Stimulated activated CD8-positive, alpha-beta memory T cell treated with anti-CD3 and anti-CD28 coated beads, Interleukin-4, amount 100 ng/mL, for 48 hours (primary cell): Measurements from ENCODE around the gene PRRT1.
A peak's percentile ranks its signal among the peaks of the same experiment; 100 is the strongest.
"Not testable (repeated sequence)": the region's sequence is repeated elsewhere in the genome, so short reads cannot be mapped to it uniquely, and the experiment has no call there.

ENCODE experiments used
- DNase-seq: peaks from one replicate; pipeline ENCODE4 v3.0.0-alpha.2; 2020

The PRRT1 gene

DNA sequence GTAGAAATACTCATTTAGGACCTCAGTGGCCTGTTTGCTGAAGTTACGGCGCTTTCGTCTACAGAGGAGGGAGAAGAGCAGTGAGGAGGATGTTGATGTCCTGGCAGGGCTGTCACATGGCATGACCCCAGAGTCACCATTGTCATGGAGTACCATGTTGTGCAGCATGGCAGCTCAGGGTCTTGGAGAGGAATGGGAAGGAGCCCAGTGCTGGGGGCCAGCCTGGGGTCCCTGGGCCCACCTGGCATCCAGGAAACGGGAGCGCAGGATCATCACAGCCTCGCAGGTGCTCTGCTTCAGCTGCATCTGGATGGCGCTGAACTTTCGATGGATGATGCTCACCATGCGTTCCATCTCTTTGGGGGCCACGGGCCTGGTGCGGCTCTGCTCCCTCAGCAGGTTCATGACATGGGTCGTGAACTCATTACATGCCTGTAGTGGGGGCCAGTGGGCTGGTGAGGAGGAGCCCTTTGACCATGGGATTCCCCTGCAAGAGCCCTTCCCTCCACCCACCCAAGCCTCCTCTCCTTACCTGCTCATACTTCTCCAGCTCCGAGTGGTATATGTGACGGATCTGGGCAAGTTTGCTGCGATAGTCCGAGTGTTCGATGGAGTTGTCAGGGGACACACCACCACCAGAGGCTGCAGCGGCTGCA, 36.1 kb upstream of the PRRT1 start:
- not testable (repeated sequence) for DNase-seq

DNA sequence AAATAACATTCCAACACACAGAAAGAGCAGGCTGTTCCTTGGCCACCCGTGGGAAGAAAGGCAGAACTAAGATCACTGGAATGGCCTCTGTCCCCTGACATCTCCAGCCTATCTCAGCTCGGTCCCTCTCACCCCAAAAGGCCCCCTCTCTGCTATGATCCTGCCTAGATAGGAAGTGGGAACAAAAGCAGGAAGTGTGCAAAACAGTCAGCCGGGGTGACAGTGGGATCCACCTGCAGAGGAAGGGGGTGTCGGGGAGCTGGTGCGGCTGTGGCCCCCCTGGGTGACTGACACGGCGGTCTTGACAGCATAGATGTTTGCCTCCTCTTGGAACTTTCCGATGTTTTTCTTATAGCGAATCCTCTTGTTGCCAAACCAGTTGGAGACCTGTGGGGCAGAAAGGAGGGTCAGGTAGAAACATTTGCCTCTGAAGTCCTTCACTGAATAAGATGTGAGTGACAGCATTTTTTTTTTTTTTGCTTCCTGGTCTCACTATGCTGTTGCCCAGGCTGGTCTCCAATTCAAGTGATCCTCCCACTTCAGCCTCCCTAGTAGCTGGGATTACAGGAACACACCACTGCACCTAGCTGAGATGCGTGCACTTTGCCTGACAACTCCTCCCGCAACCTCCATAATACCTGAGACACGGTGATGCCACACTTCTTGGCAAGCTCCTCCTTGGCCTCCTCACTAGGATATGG, 35.4 kb upstream of the PRRT1 start:
- DNase-seq, result no peak

DNA sequence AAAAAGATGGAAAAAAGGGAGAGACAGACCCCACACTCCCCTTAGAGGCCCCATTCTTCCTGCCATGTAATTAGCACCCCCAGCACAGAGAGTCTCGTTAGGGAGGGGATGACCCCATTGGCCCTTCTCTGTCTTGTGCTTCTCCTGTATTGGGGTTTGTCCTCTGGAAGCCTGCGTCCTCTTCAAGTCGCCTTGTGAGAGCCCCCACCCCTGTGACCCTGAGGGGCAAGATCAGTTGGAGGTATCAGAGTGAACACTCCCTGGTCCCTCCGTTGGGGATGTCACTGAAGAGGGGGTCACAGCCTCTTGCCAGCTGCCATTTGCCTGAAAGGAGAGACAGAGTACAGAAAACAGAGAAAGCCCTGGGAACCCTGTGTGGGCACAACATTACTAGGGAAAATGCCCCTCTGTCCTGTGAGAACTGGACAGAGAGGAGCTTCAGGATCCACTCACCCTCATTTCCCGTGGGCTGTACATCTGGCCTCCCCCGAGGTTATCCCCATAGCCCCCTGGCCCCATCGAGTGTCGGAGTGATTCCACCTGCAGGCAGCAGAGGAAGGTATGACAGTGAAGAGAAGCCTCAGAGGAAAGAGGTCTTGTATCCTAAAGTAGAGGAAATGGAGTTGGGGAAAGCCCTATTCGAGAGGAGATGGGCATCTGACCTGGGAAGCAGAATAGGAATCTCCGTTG, 34.6 kb upstream of the PRRT1 start:
- DNase-seq, result not testable (repeated sequence)

DNA sequence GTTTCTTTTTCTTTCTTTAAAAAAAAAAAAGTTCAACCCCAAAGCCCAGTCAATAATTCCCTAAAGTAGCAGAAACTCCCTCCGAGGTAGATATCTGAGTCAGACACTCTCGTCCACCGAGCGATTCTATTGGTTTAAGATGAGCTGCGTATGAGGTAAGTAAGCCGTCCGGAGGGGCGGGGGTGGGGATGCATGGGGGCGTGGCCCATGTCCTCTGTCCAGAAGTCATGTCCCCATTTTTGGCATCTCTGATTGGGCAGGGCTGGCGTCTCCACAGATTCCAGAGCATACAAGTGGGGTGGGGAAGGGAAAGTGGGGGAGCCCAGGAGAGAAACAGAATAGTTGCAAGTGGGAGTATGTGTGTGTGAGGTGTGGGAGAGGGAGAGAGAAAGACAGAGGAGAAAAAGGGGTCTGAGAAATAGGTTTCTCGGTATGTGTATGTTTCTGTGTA, 34.0 kb upstream of the PRRT1 start:
- peak; percentile 76 for DNase-seq

DNA sequence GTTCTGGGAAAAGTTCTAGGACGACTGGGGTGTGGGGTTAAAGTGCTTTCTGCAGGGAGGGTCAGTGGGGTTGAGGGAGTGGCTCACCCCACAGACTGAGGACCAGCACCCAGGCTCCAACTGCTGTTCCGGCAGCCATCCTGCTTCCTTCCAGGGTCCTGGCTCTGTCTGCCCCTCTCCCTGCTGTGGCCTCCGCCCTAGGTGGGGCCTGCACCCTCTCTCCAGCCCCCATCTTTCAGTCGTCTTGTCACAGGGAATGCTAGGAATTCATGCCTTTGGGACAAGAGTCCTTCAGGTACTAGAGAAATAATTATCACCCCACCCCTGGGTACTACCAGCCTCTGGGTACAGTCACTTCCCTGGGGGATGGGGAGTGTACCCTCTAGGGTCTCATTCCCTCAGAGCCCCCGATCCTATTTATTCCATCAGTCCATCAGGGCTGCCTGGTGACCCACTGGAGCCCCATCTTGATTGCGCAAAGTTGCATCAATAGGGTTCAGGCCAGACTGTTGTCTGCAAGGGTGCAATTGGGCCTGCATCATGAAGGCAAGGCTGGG, 32.4 kb upstream of the PRRT1 start, which contains the start of gene AGER:
Gene AGER, minus strand, starts transcription at position 170 of the 557 bp plus-strand sequence. Its CDS starts 31 bp downstream, at position 139.
- DNase-seq, result no peak

DNA sequence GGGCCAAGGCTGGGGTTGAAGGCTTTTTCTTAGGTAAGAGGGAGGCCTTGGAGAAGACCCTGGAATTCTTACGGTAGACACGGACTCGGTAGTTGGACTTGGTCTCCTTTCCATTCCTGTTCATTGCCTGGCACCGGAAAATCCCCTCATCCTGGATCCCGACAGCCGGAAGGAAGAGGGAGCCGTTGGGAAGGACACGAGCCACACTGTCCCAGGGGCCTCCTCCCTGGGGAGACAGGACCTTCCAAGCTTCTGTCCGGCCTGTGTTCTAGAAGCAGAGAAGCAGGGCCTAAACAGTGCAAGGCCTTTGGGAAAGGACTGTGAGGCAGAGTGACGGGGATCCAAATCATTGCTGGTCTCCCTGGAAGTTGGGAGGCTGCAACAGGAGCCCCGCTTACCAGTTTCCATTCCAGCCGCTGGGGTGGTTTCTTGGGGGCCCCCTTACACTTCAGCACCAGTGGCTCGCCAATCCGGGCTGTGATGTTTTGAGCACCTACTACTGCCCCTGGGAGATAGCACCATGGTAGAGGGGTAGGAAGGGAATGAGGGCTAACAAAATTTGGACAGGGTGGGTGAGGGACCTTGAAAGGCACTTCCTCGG, 31.8 kb upstream of the PRRT1 start:
- DNase-seq, result no peak

DNA sequence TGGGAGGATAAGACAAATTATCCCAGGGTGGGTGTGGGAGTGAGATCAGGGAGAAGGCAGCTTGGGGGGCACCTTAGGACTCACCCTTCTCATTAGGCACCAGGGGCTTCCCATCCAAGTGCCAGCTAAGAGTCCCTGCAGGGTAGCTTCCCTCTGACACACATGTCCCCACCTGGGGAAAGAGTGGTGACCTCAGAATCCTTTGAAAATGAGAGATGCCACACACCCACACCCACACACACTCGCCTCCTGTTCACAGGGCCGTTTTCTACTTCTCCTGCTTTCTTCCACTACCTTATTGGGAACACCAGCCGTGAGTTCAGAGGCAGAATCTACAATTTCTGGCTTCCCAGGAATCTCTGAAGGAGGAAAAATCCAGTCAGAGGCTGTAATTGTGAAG, 31.3 kb upstream of the PRRT1 start:
- no peak for DNase-seq

DNA sequence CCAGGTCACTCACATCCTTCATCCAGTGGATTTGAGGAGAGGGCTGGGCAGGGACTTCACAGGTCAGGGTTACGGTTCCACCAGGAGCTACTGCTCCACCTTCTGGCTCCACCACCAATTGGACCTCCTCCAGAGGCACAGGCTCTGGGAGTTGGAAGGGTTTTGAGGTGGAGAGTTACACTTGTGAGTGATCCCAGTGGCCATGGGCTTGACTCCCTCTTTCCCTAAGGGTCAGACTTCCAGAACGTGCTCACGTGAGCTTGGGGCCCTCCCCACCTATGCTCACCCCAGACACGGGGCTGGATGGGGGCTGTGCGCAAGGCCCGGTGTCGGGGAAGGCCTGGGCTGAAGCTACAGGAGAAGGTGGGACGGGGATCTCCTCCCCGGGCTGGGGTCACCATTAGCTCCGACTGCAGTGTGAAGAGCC, 30.8 kb upstream of the PRRT1 start:
- no peak for DNase-seq

DNA sequence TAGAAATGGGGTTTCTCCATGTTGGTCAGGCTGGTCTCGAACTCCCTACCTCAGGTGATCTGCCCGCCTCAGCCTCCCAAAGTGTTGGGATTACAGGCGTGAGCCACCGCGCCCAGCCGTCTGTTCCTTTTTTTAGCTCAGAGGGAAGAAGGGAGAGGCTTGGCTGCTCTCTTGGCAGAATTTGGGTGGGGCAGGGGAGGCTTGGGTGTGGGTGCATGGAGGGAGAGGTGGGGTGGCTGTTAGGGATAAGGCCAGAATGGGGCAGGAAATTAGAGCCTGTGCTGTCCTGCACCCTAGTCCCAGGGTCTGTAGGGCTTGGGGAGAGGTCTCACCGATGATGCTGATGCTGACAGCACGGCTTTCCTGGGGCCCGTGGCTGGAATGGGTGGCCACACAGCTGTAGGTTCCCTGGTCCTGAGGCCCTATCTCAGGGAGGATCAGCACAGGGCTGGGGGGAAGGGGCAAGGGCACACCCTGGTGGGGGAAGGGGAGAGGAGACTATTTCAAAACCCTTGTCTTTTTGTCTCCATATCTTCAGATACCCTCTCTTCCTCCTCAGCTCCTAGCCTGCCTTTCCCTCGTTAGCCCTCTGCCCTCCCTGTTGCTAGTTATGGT, 30.3 kb upstream of the PRRT1 start:
- DNase-seq, result no peak

DNA sequence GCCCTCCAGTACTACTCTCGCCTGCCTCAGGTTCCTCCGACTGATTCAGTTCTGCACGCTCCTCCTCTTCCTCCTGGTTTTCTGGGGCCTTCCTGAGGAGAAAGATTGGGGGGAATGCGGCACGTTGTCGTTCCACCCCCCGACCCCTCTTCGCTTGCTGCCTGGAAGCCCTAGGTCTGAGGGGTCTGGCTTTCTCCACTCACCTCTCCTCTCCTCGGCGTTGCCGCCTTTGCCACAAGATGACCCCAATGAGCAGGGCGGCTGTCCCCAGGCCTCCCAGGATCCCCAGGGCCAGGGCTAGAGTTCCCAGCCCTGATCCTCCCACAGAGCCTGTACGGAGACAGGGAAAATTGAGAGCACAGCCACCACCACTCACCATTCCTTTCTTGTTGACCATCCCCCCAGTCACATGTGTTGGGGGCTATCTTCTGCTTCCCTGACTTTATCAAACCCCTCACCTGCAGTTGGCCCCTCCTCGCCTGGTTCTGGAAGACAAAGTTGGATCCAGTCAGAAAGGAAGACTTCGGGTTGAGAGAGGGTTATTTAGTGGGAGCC, 29.5 kb upstream of the PRRT1 start:
- no peak for DNase-seq

DNA sequence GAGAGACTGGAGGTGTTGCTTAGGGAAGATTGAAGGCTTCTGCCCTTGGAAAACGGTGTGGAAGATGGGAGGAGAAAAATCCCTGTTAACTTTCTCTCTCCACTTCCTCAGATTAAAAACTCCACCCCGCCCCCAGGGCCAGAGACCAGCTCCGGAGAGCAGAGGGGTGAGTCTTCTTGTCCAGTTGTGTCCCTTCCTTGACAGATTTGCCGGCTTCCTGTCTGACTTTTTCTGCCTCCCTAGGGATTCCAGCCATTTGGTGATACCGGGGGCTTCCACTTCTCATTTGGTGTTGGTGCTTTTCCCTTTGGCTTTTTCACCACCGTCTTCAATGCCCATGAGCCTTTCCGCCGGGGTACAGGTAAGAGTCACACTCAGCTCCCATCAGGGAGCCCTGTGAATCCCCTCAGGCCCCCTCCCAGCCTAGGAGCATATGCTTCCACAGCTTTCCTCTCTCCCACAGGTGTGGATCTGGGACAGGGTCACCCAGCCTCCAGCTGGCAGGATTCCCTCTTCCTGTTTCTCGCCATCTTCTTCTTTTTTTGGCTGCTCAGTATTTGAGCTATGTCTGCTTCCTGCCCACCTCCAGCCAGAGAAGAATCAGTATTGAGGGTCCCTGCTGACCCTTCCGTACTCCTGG, 28.1 kb upstream of the PRRT1 start:
- DNase-seq, result no peak

DNA sequence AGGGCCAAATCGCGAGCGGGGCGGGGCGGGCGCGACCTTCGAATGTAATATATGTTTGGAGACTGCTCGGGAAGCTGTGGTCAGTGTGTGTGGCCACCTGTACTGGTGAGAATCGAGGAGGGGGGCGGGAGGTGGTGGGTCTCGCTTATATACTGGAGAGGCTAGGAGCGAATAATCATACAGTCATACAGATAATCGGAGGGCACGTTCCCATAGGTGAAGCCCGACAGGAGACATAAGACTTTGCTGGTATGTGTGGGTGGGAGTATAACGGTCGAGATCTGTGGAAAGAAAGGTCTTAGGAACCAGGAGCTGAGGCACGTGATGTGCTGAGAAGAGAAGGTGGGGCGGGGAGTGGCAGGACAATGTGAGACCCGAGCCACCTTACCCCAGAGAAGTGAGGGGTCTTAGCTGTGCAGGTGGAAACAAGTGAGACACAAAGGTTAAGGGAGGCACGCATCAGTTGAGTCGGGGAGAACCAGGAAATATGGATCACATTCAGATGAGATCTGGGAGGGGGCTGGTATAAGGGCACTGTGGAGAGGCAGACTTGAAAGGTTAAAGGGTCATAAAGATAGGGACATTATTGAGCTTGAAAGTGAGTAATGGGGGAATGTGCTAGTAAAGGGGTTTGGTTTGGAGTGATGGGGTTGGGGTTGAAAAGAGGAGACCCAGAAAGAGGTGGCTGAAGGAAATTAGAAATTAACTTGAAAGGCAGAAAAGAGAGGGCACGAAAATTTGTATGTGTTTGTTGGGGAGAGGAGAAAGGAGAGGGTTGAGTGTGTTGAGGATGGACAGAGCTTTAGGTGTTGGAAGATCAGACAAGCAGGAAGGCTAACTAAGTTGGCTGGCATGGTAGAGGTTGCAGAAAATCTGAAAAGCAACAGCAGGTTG, 27.1 kb upstream of the PRRT1 start:
- no peak for DNase-seq

DNA sequence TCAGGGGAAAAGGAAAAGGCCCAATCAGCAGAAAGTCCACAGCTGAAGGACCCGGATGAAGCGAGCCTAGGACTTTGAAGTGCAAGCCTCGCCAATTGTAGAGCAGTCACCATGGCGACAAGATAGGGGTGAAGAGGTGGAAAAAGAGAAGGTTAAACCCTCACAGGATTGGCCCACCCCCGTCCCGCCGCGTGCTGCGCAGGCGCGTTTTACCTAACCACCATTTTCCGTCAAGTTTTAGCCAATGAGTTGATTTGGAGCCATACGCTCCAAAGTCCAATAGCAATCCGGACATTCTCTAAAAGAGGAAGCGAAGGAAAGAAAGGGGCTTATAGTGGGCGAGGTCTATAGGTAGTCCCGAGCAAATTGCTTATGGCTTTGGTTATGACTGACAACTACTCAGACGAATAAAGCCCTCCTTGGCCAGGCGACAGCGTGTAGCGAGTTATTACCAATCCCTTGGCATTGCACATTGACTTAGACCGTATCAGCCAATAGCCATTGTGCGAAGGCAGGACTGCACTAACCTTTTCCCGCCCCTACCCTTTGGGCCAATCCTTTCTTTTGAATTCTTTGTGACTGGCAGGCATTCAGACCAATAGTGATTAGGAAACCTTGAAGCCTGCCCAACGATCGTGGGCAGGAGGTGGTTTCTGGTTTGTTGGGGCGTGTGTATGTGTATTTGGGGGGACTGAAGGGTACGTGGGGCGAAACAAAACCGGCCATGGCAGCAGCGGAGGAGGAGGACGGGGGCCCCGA, 26.2 kb upstream of the PRRT1 start, which contains the start of gene RNF5:
Gene RNF5, plus strand, starts transcription at position 618 of the 759 bp plus-strand sequence. Its CDS starts 107 bp downstream, at position 725.
- peak; percentile 91 for DNase-seq

DNA sequence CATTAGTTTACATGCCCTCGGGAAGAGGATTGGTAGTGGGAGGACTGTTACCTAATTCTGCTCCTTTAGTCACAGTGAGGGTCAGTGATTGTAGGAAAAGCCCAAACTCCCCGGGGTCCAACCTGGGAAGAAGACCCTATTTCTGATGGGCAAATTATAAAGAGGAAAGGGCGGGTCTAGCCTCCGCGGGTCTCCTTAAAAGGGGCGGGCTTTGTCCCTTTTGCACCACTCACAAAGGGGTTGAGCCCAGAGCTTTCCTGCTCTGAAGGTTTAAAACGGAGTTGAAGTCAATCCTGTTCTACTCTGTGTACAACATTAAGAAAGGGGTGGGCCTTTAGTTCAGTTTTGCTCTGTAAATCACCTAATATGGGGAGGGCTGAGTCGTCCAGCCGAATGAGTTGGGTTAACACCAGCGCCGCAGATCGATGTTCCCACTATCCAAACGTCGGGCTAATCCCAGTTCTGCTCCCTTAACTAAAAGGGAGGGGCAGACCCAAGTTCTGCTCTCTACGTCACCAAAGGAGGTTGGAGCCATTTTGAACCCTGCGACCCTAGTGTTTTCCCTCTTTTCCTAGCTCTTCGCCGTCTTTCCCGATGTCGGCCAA, 25.5 kb upstream of the PRRT1 start:
- peak; percentile 61 for DNase-seq

DNA sequence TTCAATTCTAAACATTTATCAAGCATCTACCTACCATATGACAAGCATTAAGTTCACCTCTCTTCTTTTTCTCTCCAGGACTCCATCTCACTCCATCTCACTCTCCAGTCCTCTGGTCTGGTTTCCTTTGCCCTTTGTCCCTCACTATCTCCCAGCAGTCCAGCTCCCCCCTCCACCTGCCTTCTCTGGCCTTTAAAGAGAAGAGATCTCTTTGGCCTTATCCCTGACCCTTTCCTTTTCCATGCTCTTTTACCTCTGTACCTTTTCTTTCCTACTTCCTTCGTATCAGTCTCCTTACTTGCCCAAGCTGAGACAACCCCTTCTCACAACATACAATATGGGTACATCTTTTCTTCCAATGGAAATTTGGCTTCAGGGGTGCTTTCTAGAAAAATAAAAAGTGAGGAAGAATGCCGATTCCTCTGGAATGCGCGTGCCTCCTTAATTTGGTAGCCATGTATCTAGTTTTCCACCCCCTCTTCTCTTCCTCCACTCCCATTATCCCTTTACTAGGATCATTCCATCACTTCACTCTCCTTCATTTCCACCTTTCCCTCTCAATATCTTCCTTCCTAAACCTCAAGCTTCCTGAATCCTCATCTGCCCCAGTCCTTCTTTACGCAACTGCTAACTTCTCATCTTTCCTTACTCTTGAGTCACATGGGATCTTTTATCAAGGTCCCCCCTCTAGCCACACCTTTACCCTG, 24.9 kb upstream of the PRRT1 start:
- DNase-seq, result no peak

DNA sequence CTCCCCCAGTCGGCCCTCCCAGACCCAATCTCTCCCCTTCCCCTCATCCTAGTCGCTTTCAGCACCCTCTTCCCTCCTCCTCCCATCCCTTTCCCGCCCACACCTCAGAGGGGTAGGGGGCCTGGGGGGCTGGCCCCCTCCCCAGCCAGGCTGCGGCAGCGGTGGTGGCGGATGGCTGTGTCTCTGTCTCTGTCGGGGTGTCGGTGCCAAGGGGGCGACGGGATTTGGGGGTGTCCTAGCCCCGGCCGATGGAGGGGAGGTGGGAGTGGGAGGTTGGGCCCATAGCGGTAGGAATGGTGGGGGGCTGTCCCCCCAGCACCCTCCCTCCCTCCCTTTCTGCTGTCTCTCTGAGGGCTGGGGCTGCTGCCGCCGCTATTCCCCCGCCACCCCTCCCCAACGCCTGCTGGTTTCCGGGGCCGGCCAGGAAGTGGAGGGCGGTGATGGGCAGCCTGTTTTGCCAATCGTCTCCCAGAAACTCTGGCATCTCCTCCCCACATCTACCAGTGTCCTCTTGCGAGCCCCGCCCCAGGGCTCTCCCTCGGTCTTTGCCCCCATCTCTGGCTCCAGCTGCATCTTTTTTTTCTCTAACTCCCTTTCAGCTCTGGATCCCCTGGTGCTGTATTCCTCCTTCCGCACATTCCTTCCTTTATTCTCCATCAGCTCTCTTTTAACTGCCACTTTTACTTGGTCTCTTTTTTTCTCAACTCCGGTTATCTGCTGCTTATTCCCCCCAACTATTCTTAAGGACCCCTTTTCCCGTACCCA, 24.2 kb upstream of the PRRT1 start, which contains the start of gene AGPAT1:
Gene AGPAT1, minus strand, starts transcription at position 374 of the 765 bp plus-strand sequence. CDS start 4,588 bp downstream, outside the sequence.
- DNase-seq, result peak; percentile 99

DNA sequence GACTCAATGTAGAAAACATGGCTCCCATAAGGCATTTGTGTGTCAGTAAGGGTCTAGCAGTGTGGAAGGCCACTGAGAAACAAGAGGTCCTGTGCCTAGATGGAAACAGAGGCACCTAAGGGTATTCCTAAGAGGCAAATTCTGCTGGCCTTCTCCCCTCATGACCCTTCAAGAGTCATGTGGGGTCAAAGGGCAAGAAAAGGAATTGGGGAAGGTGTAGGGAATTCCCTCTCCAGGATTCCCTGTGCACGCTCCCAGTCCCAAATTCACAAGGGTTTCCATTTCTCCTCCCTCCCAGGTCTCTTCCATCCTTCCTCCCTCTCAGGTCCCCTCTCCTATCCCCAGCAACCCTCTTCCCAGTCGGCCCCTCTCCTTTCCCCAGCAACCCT, 23.6 kb upstream of the PRRT1 start:
- no peak for DNase-seq

DNA sequence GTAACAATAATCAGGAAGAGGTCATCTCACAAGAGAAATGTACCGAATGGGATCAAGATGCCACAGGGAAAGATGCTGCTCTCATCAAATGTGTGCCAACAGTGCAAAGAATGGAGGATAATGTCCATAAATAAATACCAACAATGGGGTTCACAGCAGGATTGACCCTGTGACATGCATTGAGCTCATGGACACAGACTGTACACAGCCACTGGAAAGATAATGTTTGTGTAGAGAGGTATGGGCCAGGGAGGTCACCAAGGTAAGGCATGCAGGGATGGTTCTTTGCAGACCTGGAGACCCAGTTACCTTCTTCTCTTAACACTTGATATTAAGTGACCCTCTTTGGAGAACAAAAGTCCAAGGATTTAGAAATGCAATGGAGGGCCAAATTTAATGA, 22.7 kb upstream of the PRRT1 start:
- no peak for DNase-seq
